NCI-H510A (cell line): ENCODE measurements around the gene UTRN.

ENCODE experiments used
- DNase-seq: peaks from one replicate; lab custom pipeline; 2025; lab: John Stamatoyannopoulos, UW

UTRN gene

GRCh38 chr6:144283646-144284477 is 1.3 kb upstream of the UTRN start:
- DNase-seq = no peak

GRCh38 chr6:144284478-144284782 is 705 bp upstream of the UTRN start:
- DNase-seq = no peak

- DNase-seq = no peak
Observed at GRCh38 chr6:144285548-144285797, 338 bp downstream of the UTRN start.

GRCh38 chr6:144285798-144286502 is 815 bp downstream of the UTRN start:
- no peak for DNase-seq

- DNase-seq = no peak
Observed at GRCh38 chr6:144286503-144287393, 1.6 kb downstream of the UTRN start.

GRCh38 chr6:144289006-144289405 is 3.9 kb downstream of the UTRN start:
- DNase-seq = no peak

GRCh38 chr6:144292372-144292771 is 7.2 kb downstream of the UTRN start:
- no peak for DNase-seq

- no peak for DNase-seq
Observed at GRCh38 chr6:144294016-144294415, 8.9 kb downstream of the UTRN start.

- no peak for DNase-seq
Observed at GRCh38 chr6:144295211-144295610, 10.1 kb downstream of the UTRN start.

GRCh38 chr6:144295981-144296767 is 11.0 kb downstream of the UTRN start:
- DNase-seq = no peak

GRCh38 chr6:144296973-144297372 is 11.8 kb downstream of the UTRN start:
- DNase-seq = no peak

GRCh38 chr6:144297511-144298100 is 12.5 kb downstream of the UTRN start:
- no peak for DNase-seq

- DNase-seq = no peak
Observed at GRCh38 chr6:144298194-144298593, 13.1 kb downstream of the UTRN start.

GRCh38 chr6:144298916-144299315 is 13.8 kb downstream of the UTRN start:
- DNase-seq = no peak

- no peak for DNase-seq
Observed at GRCh38 chr6:144302701-144303372, 17.7 kb downstream of the UTRN start.

- no peak for DNase-seq
Observed at GRCh38 chr6:144304223-144304848, 19.2 kb downstream of the UTRN start.

GRCh38 chr6:144305567-144305966 is 20.4 kb downstream of the UTRN start:
- no peak for DNase-seq

- no peak for DNase-seq
Observed at GRCh38 chr6:144305985-144306384, 20.9 kb downstream of the UTRN start.

GRCh38 chr6:144307880-144308279 is 22.7 kb downstream of the UTRN start:
- no peak for DNase-seq

GRCh38 chr6:144310765-144311164 is 25.6 kb downstream of the UTRN start:
- no peak for DNase-seq

GRCh38 chr6:144311361-144311760 is 26.2 kb downstream of the UTRN start:
- DNase-seq = no peak
